Liver (tissue), 3 donors: Measurements from ENCODE around the gene SMPD1.

Source experiments
- FOXA1 ChIP-seq: IDR thresholded peaks from 2 replicates; pipeline ENCODE4 v1.6.1; 2016; ENCODE audit warnings: antibody characterized with exemption
- GABPA ChIP-seq, 2 donors: IDR thresholded peaks in 1 of 2; conservative IDR thresholded peaks in 1 of 2; 2 replicates each; pipeline ENCODE4 v1.6.1; 2016; ENCODE audit warnings: antibody characterized with exemption in 2 of 2, mild to moderate bottlenecking in 1 of 2, moderate library complexity in 1 of 2
- MAX ChIP-seq: IDR thresholded peaks from 2 replicates; pipeline ENCODE4 v1.6.1; 2016; ENCODE audit warnings: antibody characterized with exemption
- NR2F2 ChIP-seq: IDR thresholded peaks from 2 replicates; pipeline ENCODE4 v1.6.1; 2016; ENCODE audit warnings: antibody characterized with exemption
- RAD21 ChIP-seq, 2 donors: IDR thresholded peaks; 2 replicates each; pipeline ENCODE4 v1.6.1; 2016; ENCODE audit warnings: antibody characterized with exemption in 2 of 2, mild to moderate bottlenecking in 2 of 2
- RXRA ChIP-seq, 2 donors: IDR thresholded peaks; 2 replicates each; pipeline ENCODE4 v1.6.1; 2017 to 2018; ENCODE audit warnings: antibody characterized with exemption in 2 of 2, mild to moderate bottlenecking in 1 of 2
- SP1 ChIP-seq: IDR thresholded peaks from 2 replicates; pipeline ENCODE4 v1.6.1; 2018; ENCODE audit warnings: antibody characterized with exemption, mild to moderate bottlenecking
- TF ChIP-seq, protein P1 (sequence below): fragments of 150-350 bp; IDR thresholded peaks from 2 replicates; pipeline ENCODE4 v1.5.1; 2017; ENCODE audit warnings: improper control_type of control experiment, low read depth, low read length; ENCODE audit not compliant: missing input control
- TF ChIP-seq, protein P2 (sequence below): IDR thresholded peaks from 2 replicates; pipeline ENCODE4 v1.6.1; 2016; ENCODE audit warnings: antibody characterized with exemption
- TF ChIP-seq, protein P3 (sequence below): IDR thresholded peaks from 2 replicates; pipeline ENCODE4 v1.6.1; 2016; ENCODE audit warnings: antibody characterized with exemption
- donor health status: healthy.
- donor health status: healthy.

- TF ChIP-seq, protein P1, sequence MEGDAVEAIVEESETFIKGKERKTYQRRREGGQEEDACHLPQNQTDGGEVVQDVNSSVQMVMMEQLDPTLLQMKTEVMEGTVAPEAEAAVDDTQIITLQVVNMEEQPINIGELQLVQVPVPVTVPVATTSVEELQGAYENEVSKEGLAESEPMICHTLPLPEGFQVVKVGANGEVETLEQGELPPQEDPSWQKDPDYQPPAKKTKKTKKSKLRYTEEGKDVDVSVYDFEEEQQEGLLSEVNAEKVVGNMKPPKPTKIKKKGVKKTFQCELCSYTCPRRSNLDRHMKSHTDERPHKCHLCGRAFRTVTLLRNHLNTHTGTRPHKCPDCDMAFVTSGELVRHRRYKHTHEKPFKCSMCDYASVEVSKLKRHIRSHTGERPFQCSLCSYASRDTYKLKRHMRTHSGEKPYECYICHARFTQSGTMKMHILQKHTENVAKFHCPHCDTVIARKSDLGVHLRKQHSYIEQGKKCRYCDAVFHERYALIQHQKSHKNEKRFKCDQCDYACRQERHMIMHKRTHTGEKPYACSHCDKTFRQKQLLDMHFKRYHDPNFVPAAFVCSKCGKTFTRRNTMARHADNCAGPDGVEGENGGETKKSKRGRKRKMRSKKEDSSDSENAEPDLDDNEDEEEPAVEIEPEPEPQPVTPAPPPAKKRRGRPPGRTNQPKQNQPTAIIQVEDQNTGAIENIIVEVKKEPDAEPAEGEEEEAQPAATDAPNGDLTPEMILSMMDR, result no peak
- no peak for TF ChIP-seq SP1
- TF ChIP-seq, protein P2, sequence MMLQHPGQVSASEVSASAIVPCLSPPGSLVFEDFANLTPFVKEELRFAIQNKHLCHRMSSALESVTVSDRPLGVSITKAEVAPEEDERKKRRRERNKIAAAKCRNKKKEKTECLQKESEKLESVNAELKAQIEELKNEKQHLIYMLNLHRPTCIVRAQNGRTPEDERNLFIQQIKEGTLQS, result no peak
- TF ChIP-seq GABPA (IDR thresholded peaks at IDR 0.05 in 1 of 2, conservative IDR thresholded peaks at IDR 0.05 in 1 of 2), result no peak
- TF ChIP-seq MAX, result no peak
- no peak for TF ChIP-seq FOXA1
- TF ChIP-seq RAD21 (IDR thresholded peaks at IDR 0.05), result no peak
- TF ChIP-seq RXRA (IDR thresholded peaks at IDR 0.05), result no peak
- no peak for TF ChIP-seq NR2F2
- TF ChIP-seq, protein P3, sequence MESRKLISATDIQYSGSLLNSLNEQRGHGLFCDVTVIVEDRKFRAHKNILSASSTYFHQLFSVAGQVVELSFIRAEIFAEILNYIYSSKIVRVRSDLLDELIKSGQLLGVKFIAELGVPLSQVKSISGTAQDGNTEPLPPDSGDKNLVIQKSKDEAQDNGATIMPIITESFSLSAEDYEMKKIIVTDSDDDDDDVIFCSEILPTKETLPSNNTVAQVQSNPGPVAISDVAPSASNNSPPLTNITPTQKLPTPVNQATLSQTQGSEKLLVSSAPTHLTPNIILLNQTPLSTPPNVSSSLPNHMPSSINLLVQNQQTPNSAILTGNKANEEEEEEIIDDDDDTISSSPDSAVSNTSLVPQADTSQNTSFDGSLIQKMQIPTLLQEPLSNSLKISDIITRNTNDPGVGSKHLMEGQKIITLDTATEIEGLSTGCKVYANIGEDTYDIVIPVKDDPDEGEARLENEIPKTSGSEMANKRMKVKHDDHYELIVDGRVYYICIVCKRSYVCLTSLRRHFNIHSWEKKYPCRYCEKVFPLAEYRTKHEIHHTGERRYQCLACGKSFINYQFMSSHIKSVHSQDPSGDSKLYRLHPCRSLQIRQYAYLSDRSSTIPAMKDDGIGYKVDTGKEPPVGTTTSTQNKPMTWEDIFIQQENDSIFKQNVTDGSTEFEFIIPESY, result no peak
Measured at GRCh38 chr11:6414874-6415328, 24.6 kb downstream of the SMPD1 start.
